Chondrocyte (in vitro differentiated cells): ENCODE measurements around the gene ALK. TPM values are rescaled to one million over a fixed set of nuclear protein-coding genes. Genes with fewer than 3 reads are reported as not detected.

Experiments used
- DNase-seq: peaks from one replicate; pipeline ENCODE4 v3.0.0; 2021; ENCODE audit warnings: mixed read lengths, low spot score
- H3K27ac Mint-ChIP-seq: one replicate; pipeline ENCODE4 v1.8.0; 2021; ENCODE audit warnings: mild to moderate bottlenecking, moderate library complexity, mixed read lengths; ENCODE audit not compliant: unreplicated experiment
- H3K27me3 Mint-ChIP-seq: 2 replicates; pipeline ENCODE4 v1.8.0; 2021; ENCODE audit warnings: low read depth, mixed read lengths
- H3K36me3 Mint-ChIP-seq: 2 replicates; pipeline ENCODE4 v1.8.0; 2021; ENCODE audit warnings: low read depth, mixed read lengths
- H3K4me1 Mint-ChIP-seq: 2 replicates; pipeline ENCODE4 v1.8.0; 2021; ENCODE audit warnings: low read depth, mild to moderate bottlenecking, mixed read lengths
- H3K4me3 Mint-ChIP-seq: one replicate; pipeline ENCODE4 v1.8.0; 2021; ENCODE audit warnings: mild to moderate bottlenecking, moderate library complexity, mixed read lengths; ENCODE audit not compliant: unreplicated experiment
- H3K9me3 Mint-ChIP-seq: 2 replicates; pipeline ENCODE4 v1.8.0; 2021; ENCODE audit warnings: low read depth, mixed read lengths
- total RNA-seq: library from RNA; stranded (reverse); gene quantifications from 3 replicates; pipeline ENCODE4 v1.2.1, GENCODE V29; 2021
- TF ChIP-seq, protein P1 (sequence below): fragments of 200-600 bp; sonication (generic); IDR thresholded peaks from 2 replicates; pipeline ENCODE4 v1.5.0; 2021; ENCODE audit warnings: antibody characterized with exemption, mild to moderate bottlenecking, moderate library complexity

The ALK gene
- total RNA-seq, 1 donor from 2014 or later = 0.07 TPM

- Mint-ChIP-seq H3K4me3 (no peak overlapping the region), H3K9me3 (no peaks in the 10 kb centered on the region), H3K4me1 (peaks cover 7% of the 10 kb centered on the region), H3K27ac (no peak overlapping the region), H3K27me3 (peaks cover 5% of the 10 kb centered on the region), H3K36me3 (no peaks in the 10 kb centered on the region)
- TF ChIP-seq, protein P1, sequence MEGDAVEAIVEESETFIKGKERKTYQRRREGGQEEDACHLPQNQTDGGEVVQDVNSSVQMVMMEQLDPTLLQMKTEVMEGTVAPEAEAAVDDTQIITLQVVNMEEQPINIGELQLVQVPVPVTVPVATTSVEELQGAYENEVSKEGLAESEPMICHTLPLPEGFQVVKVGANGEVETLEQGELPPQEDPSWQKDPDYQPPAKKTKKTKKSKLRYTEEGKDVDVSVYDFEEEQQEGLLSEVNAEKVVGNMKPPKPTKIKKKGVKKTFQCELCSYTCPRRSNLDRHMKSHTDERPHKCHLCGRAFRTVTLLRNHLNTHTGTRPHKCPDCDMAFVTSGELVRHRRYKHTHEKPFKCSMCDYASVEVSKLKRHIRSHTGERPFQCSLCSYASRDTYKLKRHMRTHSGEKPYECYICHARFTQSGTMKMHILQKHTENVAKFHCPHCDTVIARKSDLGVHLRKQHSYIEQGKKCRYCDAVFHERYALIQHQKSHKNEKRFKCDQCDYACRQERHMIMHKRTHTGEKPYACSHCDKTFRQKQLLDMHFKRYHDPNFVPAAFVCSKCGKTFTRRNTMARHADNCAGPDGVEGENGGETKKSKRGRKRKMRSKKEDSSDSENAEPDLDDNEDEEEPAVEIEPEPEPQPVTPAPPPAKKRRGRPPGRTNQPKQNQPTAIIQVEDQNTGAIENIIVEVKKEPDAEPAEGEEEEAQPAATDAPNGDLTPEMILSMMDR = no peak
- no peak for DNase-seq
Measured at GRCh38 chr2:29776406-29776805, 145.0 kb downstream of the ALK start.

DNA sequence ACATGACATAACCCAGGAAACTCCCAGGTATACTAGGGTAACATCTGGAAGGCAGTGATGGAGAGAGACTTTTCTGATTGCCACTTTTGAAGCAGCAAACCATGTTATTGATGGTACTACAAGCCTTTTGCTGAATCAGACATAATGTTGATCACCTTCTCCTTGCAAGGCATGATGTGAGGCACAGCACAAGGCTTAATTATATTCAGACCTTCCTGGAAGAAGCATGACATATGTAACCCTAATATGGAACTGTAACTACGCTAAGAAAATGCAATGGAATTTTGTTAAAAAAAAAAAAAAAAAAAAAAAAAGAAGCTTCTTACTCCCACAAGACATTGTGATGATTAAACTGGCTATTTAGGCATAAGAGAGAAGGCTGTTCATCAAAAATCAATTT lies 145.4 kb downstream of the ALK start:
- no peak overlapping the region for H3K4me3 Mint-ChIP-seq
- no peak overlapping the region for H3K27ac Mint-ChIP-seq
- no peak for DNase-seq
- H3K36me3 Mint-ChIP-seq = no peaks in the 10 kb centered on the region
- peaks cover 5% of the 10 kb centered on the region for H3K27me3 Mint-ChIP-seq
- TF ChIP-seq, protein P1 = no peak
- peaks cover 6% of the 10 kb centered on the region for H3K4me1 Mint-ChIP-seq
- no peaks in the 10 kb centered on the region for H3K9me3 Mint-ChIP-seq

DNA sequence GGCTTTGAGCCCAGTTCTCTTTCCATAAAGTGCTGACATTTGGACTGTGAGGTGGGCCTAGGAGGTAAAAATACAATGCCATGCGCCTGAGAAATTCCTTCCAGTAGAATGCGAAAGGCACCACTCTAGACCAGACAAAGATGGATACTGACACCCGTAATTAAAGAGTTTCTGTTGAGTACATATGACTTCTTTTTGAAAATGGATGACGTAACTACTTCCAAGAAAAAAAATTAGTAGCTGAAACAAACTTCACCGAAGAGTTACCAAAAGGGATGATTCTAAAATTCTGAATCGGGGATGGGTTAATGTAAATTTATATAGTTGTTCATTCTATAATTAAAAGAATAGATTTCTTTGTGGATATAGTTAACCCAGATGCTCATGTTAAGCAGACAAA lies 146.8 kb downstream of the ALK start:
- Mint-ChIP-seq H3K36me3 (no peaks in the 10 kb centered on the region), H3K4me3 (no peak overlapping the region), H3K27me3 (peaks cover 9% of the 10 kb centered on the region), H3K9me3 (no peaks in the 10 kb centered on the region), H3K4me1 (peaks cover 4% of the 10 kb centered on the region), H3K27ac (no peak overlapping the region)
- TF ChIP-seq, protein P1 = no peak
- DNase-seq = no peak

- Mint-ChIP-seq H3K4me1 (peaks cover 11% of the 10 kb centered on the region), H3K36me3 (no peaks in the 10 kb centered on the region), H3K27me3 (peaks cover 11% of the 10 kb centered on the region), H3K9me3 (no peaks in the 10 kb centered on the region), H3K4me3 (no peak overlapping the region), H3K27ac (no peak overlapping the region)
- DNase-seq = no peak
- TF ChIP-seq, protein P1 = no peak
Measured at GRCh38 chr2:29770846-29771245, 150.5 kb downstream of the ALK start.

DNA sequence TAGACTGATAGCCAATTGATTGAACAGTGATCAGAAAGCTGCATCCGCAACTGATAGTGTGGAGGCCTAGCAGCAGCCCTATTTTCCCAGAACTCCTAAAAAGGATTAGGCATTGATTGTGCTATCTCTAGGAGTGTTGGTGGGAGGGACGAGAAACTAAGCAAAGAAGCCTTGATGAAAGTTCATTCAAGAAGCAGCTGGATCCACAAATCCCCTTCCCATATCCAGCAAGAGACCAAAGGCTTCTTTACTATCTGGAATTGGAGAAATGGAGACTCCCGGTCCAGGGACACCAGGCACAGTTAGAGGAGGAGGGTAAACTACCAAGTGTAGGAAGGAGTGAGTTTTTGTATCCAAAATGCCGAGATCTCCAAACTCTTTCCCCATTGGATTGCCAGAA lies 151.5 kb downstream of the ALK start:
- H3K27me3 Mint-ChIP-seq = peaks cover 11% of the 10 kb centered on the region

More for the DNA sequence above, 151.5 kb downstream of the ALK start:
- no peak for DNase-seq
- peaks cover 11% of the 10 kb centered on the region for H3K4me1 Mint-ChIP-seq
- no peak overlapping the region for H3K27ac Mint-ChIP-seq
- H3K9me3 Mint-ChIP-seq = no peaks in the 10 kb centered on the region
- H3K36me3 Mint-ChIP-seq = no peaks in the 10 kb centered on the region
- no peak overlapping the region for H3K4me3 Mint-ChIP-seq
- TF ChIP-seq, protein P1 = no peak
